Thyroid gland (tissue), 4 donors: ENCODE data around the gene ALOXE3. TPM values are rescaled to one million over a fixed set of nuclear protein-coding genes. Genes with fewer than 3 reads are reported as not detected.

Source experiments
- DNase-seq, 2 donors: peaks; one replicate each; pipeline ENCODE4 v3.0.0-alpha.2; 2019
- H3K27ac ChIP-seq, 3 donors: fragments of 200-600 bp; sonication (generic); 1 replicate in 2 of 3; 2 replicates in 1 of 3; pipeline ENCODE4 v1.5.1; 2016 to 2019; ENCODE audit warnings: mild to moderate bottlenecking in 1 of 3, moderate library complexity in 1 of 3
- H3K27me3 ChIP-seq: fragments of 200-600 bp; sonication (generic); one replicate; pipeline ENCODE4 v1.5.1; 2019
- H3K36me3 ChIP-seq, 2 donors: fragments of 200-600 bp; sonication (generic); one replicate each; pipeline ENCODE4 v1.5.1; 2016 to 2019
- H3K4me1 ChIP-seq, 2 donors: fragments of 200-600 bp; sonication (generic); one replicate each; pipeline ENCODE4 v1.5.1; 2017 to 2019
- H3K4me3 ChIP-seq, 3 donors: fragments of 200-600 bp; sonication (generic); replicated peaks in 1 of 3; 1 replicate in 2 of 3; 2 replicates in 1 of 3; pipeline ENCODE4 v1.5.1; 2016; ENCODE audit warnings: mild to moderate bottlenecking in 1 of 3
- H3K9me3 ChIP-seq: fragments of 200-600 bp; sonication (generic); one replicate; pipeline ENCODE4 v1.5.1; 2017
- CTCF ChIP-seq, 6 experiments: fragments of 200-600 bp in 3 of 6; fragments of 450-650 bp in 3 of 6; sonication (generic) in 3 of 6; IDR thresholded peaks; one replicate each; pipeline ENCODE4 v1.5.1; 2016 to 2019; ENCODE audit warnings: antibody characterized with exemption in 6 of 6, mild to moderate bottlenecking in 2 of 6, inconsistent platforms in 1 of 6, moderate library complexity in 1 of 6
- POLR2A ChIP-seq, 2 donors: fragments of 450-650 bp; IDR thresholded peaks; one replicate each; pipeline ENCODE4 v1.6.1; 2017; ENCODE audit warnings: antibody characterized with exemption in 2 of 2, mild to moderate bottlenecking in 2 of 2, moderate library complexity in 1 of 2
- whole genome bisulfite sequencing, 2 donors: methylation state at CpG; one replicate each; pipeline ENCODE4 v1.1.5; 2017; 5-methylcytosine and 5-hydroxymethylcytosine counted together
- intact Hi-C: fragments of 100-400 bp; cut with DNase I; formaldehyde crosslinking; loops from one replicate; pipeline ENCODE4 v1.15.1; 2023
- total RNA-seq, 4 donors: library from RNA; depleted of rRNA; stranded (reverse); fragments of >200 nt; gene quantifications; one replicate each; pipeline ENCODE4 v1.2.3, GENCODE V29; 2016

The ALOXE3 gene
- total RNA-seq, 4 donors from 2014 or later = not detected

- 0 to 2% methylated on average over 15 to 24 of the region's 45 CpGs for WGBS, 2 donors
- intact Hi-C loops = loop anchor here (10.0 kb wide), 2 partner anchors 58 to 98 kb away; no protein-coding TSS in a partner anchor
- peaks cover 36 to 45% of the 10 kb centered on the region in 2 donors for H3K4me1 ChIP-seq
- TF ChIP-seq POLR2A (IDR thresholded peaks at IDR 0.05) = no peak
- no peak for TF ChIP-seq CTCF (IDR thresholded peaks at IDR 0.05)
- H3K36me3 ChIP-seq = no peaks in the 10 kb centered on the region
- H3K27ac ChIP-seq = peak overlapping the region in 2 of 3 donors; percentile 36 to 74
- peak overlapping the region in 2 of 3 donors; percentile 57 to 66 for H3K4me3 ChIP-seq
- no peaks in the 10 kb centered on the region for H3K9me3 ChIP-seq
- peak; percentile 44 to 53 for DNase-seq
- H3K27me3 ChIP-seq = peaks cover 5% of the 10 kb centered on the region
Observed at GRCh38 chr17:8126491-8127066, 8.3 kb upstream of the ALOXE3 start.

GRCh38 chr17:8125947-8126490 is 7.7 kb upstream of the ALOXE3 start:
- peak in 1 of 2 donors; percentile 44 for DNase-seq
- H3K27ac ChIP-seq = peak overlapping the region in 2 of 3 donors; percentile 36 to 74
- H3K9me3 ChIP-seq = no peaks in the 10 kb centered on the region
- H3K4me1 ChIP-seq = peaks cover 42 to 50% of the 10 kb centered on the region in 2 donors
- intact Hi-C loops = loop anchor here (10.0 kb wide), 2 partner anchors 59 to 99 kb away; no protein-coding TSS in a partner anchor
- peak overlapping the region; percentile 24 to 66 (median 57) for H3K4me3 ChIP-seq
- H3K27me3 ChIP-seq = peaks cover 5% of the 10 kb centered on the region
- no peaks in the 10 kb centered on the region for H3K36me3 ChIP-seq
- TF ChIP-seq POLR2A (IDR thresholded peaks at IDR 0.05) (no peak), CTCF (IDR thresholded peaks at IDR 0.05) (no peak)
- 1% methylated on average over 35 of the region's 35 CpGs for WGBS, 2 donors

- no peaks in the 10 kb centered on the region for H3K9me3 ChIP-seq
- intact Hi-C loops = loop anchor here (10.0 kb wide), 2 partner anchors 59 to 99 kb away; no protein-coding TSS in a partner anchor
- TF ChIP-seq POLR2A (IDR thresholded peaks at IDR 0.05) = no peak
- no peak for TF ChIP-seq CTCF (IDR thresholded peaks at IDR 0.05)
- peak overlapping the region in 2 of 3 donors; percentile 36 to 74 for H3K27ac ChIP-seq
- peaks cover 48 to 56% of the 10 kb centered on the region in 2 donors for H3K4me1 ChIP-seq
- H3K4me3 ChIP-seq = peak overlapping the region; percentile 24 to 66 (median 57)
- H3K36me3 ChIP-seq = no peaks in the 10 kb centered on the region
- H3K27me3 ChIP-seq = peaks cover 5% of the 10 kb centered on the region
- WGBS, 2 donors = 1 to 2% methylated on average over 20 to 33 of the region's 40 CpGs
- DNase-seq = peak; percentile 78 to 83
Observed at GRCh38 chr17:8125154-8125946, 7.0 kb upstream of the ALOXE3 start.

- intact Hi-C loops = loop anchor here (10.0 kb wide), 2 partner anchors 60 to 100 kb away; no protein-coding TSS in a partner anchor
- TF ChIP-seq POLR2A (IDR thresholded peaks at IDR 0.05) (no peak), CTCF (IDR thresholded peaks at IDR 0.05) (no peak)
- no peaks in the 10 kb centered on the region for H3K9me3 ChIP-seq
- H3K4me1 ChIP-seq = peaks cover 48 to 56% of the 10 kb centered on the region in 2 donors
- peak overlapping the region in 1 of 3 donors; percentile 42 for H3K4me3 ChIP-seq
- 5% methylated on average over 17 to 24 of the region's 24 CpGs for WGBS, 2 donors
- H3K27me3 ChIP-seq = peaks cover 5% of the 10 kb centered on the region
- H3K27ac ChIP-seq = no peak overlapping the region
- DNase-seq = no peak
- H3K36me3 ChIP-seq = no peaks in the 10 kb centered on the region
Observed at GRCh38 chr17:8124350-8125153, 6.2 kb upstream of the ALOXE3 start.
